Measurements from ENCODE around the gene NAV2.

Gene NAV2

GRCh38 chr11:20056950-20057943, 344.6 kb downstream of the NAV2 start:
- no peak for DNase-seq
- TF ChIP-seq GATA1 (IDR thresholded peaks at IDR 0.05; ENCODE audit: low read depth, low read length) (no peak), POLR2A (IDR thresholded peaks at IDR 0.05; ENCODE audit: low read length) (no peak)

GRCh38 chr11:20058749-20059458, 346.3 kb downstream of the NAV2 start:
- DNase-seq, result no peak
- TF ChIP-seq GATA1 (IDR thresholded peaks at IDR 0.05; ENCODE audit: low read depth, low read length) (no peak), POLR2A (IDR thresholded peaks at IDR 0.05; ENCODE audit: low read length) (no peak)

GRCh38 chr11:20059587-20060021, 347.0 kb downstream of the NAV2 start:
- TF ChIP-seq POLR2A (IDR thresholded peaks at IDR 0.05; ENCODE audit: low read length) (no peak), GATA1 (IDR thresholded peaks at IDR 0.05; ENCODE audit: low read depth, low read length) (no peak)
- DNase-seq, result no peak

- TF ChIP-seq POLR2A (IDR thresholded peaks at IDR 0.05; ENCODE audit: low read length) (no peak), GATA1 (IDR thresholded peaks at IDR 0.05; ENCODE audit: low read depth, low read length) (no peak)
- DNase-seq, result no peak
These were observed 347.5 kb downstream of the NAV2 start for GRCh38 chr11:20060181-20060580.

- TF ChIP-seq POLR2A (IDR thresholded peaks at IDR 0.05; ENCODE audit: low read length) (no peak), GATA1 (IDR thresholded peaks at IDR 0.05; ENCODE audit: low read depth, low read length) (no peak)
- DNase-seq, result no peak
These were observed 348.1 kb downstream of the NAV2 start for GRCh38 chr11:20060647-20061205.

- TF ChIP-seq GATA1 (IDR thresholded peaks at IDR 0.05; ENCODE audit: low read depth, low read length), result no peak
- no peak for DNase-seq
These were observed 349.1 kb downstream of the NAV2 start for GRCh38 chr11:20061776-20062175.

GRCh38 chr11:20064961-20065405, 352.3 kb downstream of the NAV2 start:
- no peak for DNase-seq
- no peak for TF ChIP-seq POLR2A (IDR thresholded peaks at IDR 0.05; ENCODE audit: low read length)
- no peak for TF ChIP-seq GATA1 (IDR thresholded peaks at IDR 0.05; ENCODE audit: low read depth, low read length)

- no peak for TF ChIP-seq GATA1 (IDR thresholded peaks at IDR 0.05; ENCODE audit: low read depth, low read length)
- no peak for TF ChIP-seq POLR2A (IDR thresholded peaks at IDR 0.05; ENCODE audit: low read length)
- no peak for DNase-seq
These were observed 352.8 kb downstream of the NAV2 start for GRCh38 chr11:20065406-20065805.

GRCh38 chr11:20066013-20066782, 353.6 kb downstream of the NAV2 start:
- TF ChIP-seq POLR2A (IDR thresholded peaks at IDR 0.05; ENCODE audit: low read length), result no peak
- no peak for TF ChIP-seq GATA1 (IDR thresholded peaks at IDR 0.05; ENCODE audit: low read depth, low read length)
- no peak for DNase-seq

GRCh38 chr11:20066783-20067156, 354.1 kb downstream of the NAV2 start:
- TF ChIP-seq POLR2A (IDR thresholded peaks at IDR 0.05; ENCODE audit: low read length) (no peak), GATA1 (IDR thresholded peaks at IDR 0.05; ENCODE audit: low read depth, low read length) (no peak)
- DNase-seq, result no peak

GRCh38 chr11:20067665-20068064, 355.0 kb downstream of the NAV2 start:
- DNase-seq, result no peak
- TF ChIP-seq GATA1 (IDR thresholded peaks at IDR 0.05; ENCODE audit: low read depth, low read length) (no peak), POLR2A (IDR thresholded peaks at IDR 0.05; ENCODE audit: low read length) (no peak)

- TF ChIP-seq POLR2A (IDR thresholded peaks at IDR 0.05; ENCODE audit: low read length) (no peak), GATA1 (IDR thresholded peaks at IDR 0.05; ENCODE audit: low read depth, low read length) (no peak)
- no peak for DNase-seq
These were observed 356.1 kb downstream of the NAV2 start for GRCh38 chr11:20068691-20069090.

- no peak for TF ChIP-seq POLR2A (IDR thresholded peaks at IDR 0.05; ENCODE audit: low read length)
- no peak for TF ChIP-seq GATA1 (IDR thresholded peaks at IDR 0.05; ENCODE audit: low read depth, low read length)
- no peak for DNase-seq
These were observed 357.8 kb downstream of the NAV2 start for GRCh38 chr11:20070459-20070858.

All from erythroblast (primary cell).